Effector memory CD4-positive, alpha-beta T cell (primary cell): Measurements from ENCODE around the gene GNA12.

ENCODE experiments used
- DNase-seq, 3 donors: peaks; one replicate each; pipeline ENCODE4 v3.0.0-alpha.2; 2020
- H3K27ac ChIP-seq: 2 replicates; pipeline ENCODE4 v1.7.0; 2013; ENCODE audit warnings: mild to moderate bottlenecking, low read length, moderate library complexity; ENCODE audit not compliant: insufficient read depth, poor library complexity, severe bottlenecking
- H3K27me3 ChIP-seq: replicated peaks from 2 replicates; pipeline ENCODE4 v1.7.0; 2013; ENCODE audit warnings: mild to moderate bottlenecking, low read length; ENCODE audit not compliant: insufficient read depth, control insufficient read depth, poor library complexity, severe bottlenecking
- H3K36me3 ChIP-seq: 2 replicates; pipeline ENCODE4 v1.7.0; 2013; ENCODE audit warnings: mild to moderate bottlenecking, low read length, moderate library complexity; ENCODE audit not compliant: control insufficient read depth, insufficient read depth
- H3K4me1 ChIP-seq: 2 replicates; pipeline ENCODE4 v1.7.0; 2013; ENCODE audit warnings: low read length, mild to moderate bottlenecking; ENCODE audit not compliant: control insufficient read depth, insufficient read depth, poor library complexity, severe bottlenecking
- H3K4me3 ChIP-seq: 2 replicates; pipeline ENCODE4 v1.7.0; 2013; ENCODE audit warnings: low read length, low read depth, mild to moderate bottlenecking; ENCODE audit not compliant: insufficient read depth, poor library complexity, severe bottlenecking
- H3K9me3 ChIP-seq: 2 replicates; pipeline ENCODE4 v1.7.0; 2013; ENCODE audit warnings: mild to moderate bottlenecking, low read length, moderate library complexity; ENCODE audit not compliant: control insufficient read depth

GNA12 gene

GRCh38 chr7:2708547-2709310 is 135.4 kb downstream of the GNA12 start:
- H3K4me3 ChIP-seq = no peak overlapping the region
- H3K9me3 ChIP-seq = no peaks in the 10 kb centered on the region
- peaks cover 27% of the 10 kb centered on the region for H3K4me1 ChIP-seq
- H3K27ac ChIP-seq = no peak overlapping the region
- no peaks in the 10 kb centered on the region for H3K36me3 ChIP-seq
- no peak for DNase-seq
- no peaks in the 10 kb centered on the region for H3K27me3 ChIP-seq

- Histone ChIP-seq H3K36me3 (no peaks in the 10 kb centered on the region), H3K27ac (no peak overlapping the region), H3K4me3 (no peak overlapping the region), H3K27me3 (no peaks in the 10 kb centered on the region), H3K4me1 (peaks cover 27% of the 10 kb centered on the region), H3K9me3 (no peaks in the 10 kb centered on the region)
- DNase-seq = no peak
Measured at GRCh38 chr7:2708041-2708440, 136.1 kb downstream of the GNA12 start.

GRCh38 chr7:2707481-2707880 is 136.6 kb downstream of the GNA12 start:
- no peak overlapping the region for H3K4me3 ChIP-seq
- DNase-seq = no peak
- H3K27ac ChIP-seq = no peak overlapping the region
- H3K4me1 ChIP-seq = peaks cover 27% of the 10 kb centered on the region
- no peaks in the 10 kb centered on the region for H3K36me3 ChIP-seq
- no peaks in the 10 kb centered on the region for H3K9me3 ChIP-seq
- H3K27me3 ChIP-seq = no peaks in the 10 kb centered on the region

- Histone ChIP-seq H3K36me3 (no peaks in the 10 kb centered on the region), H3K27me3 (no peaks in the 10 kb centered on the region), H3K4me3 (no peak overlapping the region), H3K4me1 (peaks cover 25% of the 10 kb centered on the region), H3K27ac (no peak overlapping the region), H3K9me3 (no peaks in the 10 kb centered on the region)
- DNase-seq = no peak
Measured at GRCh38 chr7:2706685-2707126, 137.4 kb downstream of the GNA12 start.

GRCh38 chr7:2705371-2706096 is 138.6 kb downstream of the GNA12 start:
- Histone ChIP-seq H3K9me3 (no peaks in the 10 kb centered on the region), H3K4me3 (no peak overlapping the region), H3K27me3 (no peaks in the 10 kb centered on the region), H3K36me3 (no peaks in the 10 kb centered on the region), H3K27ac (no peak overlapping the region), H3K4me1 (peaks cover 14% of the 10 kb centered on the region)
- no peak for DNase-seq

GRCh38 chr7:2702594-2702957 is 141.5 kb downstream of the GNA12 start:
- H3K27ac ChIP-seq = no peak overlapping the region
- no peaks in the 10 kb centered on the region for H3K9me3 ChIP-seq
- peaks cover 15% of the 10 kb centered on the region for H3K4me1 ChIP-seq
- DNase-seq = no peak
- no peaks in the 10 kb centered on the region for H3K27me3 ChIP-seq
- no peaks in the 10 kb centered on the region for H3K36me3 ChIP-seq
- no peak overlapping the region for H3K4me3 ChIP-seq

- DNase-seq = no peak
- H3K4me3 ChIP-seq = no peak overlapping the region
- peaks cover 15% of the 10 kb centered on the region for H3K4me1 ChIP-seq
- H3K36me3 ChIP-seq = no peaks in the 10 kb centered on the region
- no peaks in the 10 kb centered on the region for H3K27me3 ChIP-seq
- H3K9me3 ChIP-seq = no peaks in the 10 kb centered on the region
- no peak overlapping the region for H3K27ac ChIP-seq
Measured at GRCh38 chr7:2701832-2702593, 142.1 kb downstream of the GNA12 start.

GRCh38 chr7:2701424-2701823 is 142.7 kb downstream of the GNA12 start:
- H3K36me3 ChIP-seq = no peaks in the 10 kb centered on the region
- no peaks in the 10 kb centered on the region for H3K27me3 ChIP-seq
- H3K4me1 ChIP-seq = peaks cover 15% of the 10 kb centered on the region
- no peaks in the 10 kb centered on the region for H3K9me3 ChIP-seq
- no peak overlapping the region for H3K4me3 ChIP-seq
- DNase-seq = no peak
- H3K27ac ChIP-seq = no peak overlapping the region

GRCh38 chr7:2700141-2700850 is 143.8 kb downstream of the GNA12 start:
- no peak overlapping the region for H3K4me3 ChIP-seq
- no peak overlapping the region for H3K27ac ChIP-seq
- no peaks in the 10 kb centered on the region for H3K36me3 ChIP-seq
- no peak for DNase-seq
- H3K4me1 ChIP-seq = peaks cover 15% of the 10 kb centered on the region
- no peaks in the 10 kb centered on the region for H3K9me3 ChIP-seq
- H3K27me3 ChIP-seq = no peaks in the 10 kb centered on the region
